BLaER1 treated with 17β-estradiol and CSF1 and Interleukin-3, amounts not matched to agents 10 nM and 100 nM (cell line): ENCODE data around the gene MYO18B.

Experiments
- H3K27ac ChIP-seq, 11 experiments: shearing (Covaris generic); formaldehyde crosslinking; 2 replicates each; pipeline ENCODE4 v1.8.1; 2022
- H3K27me3 ChIP-seq, 11 experiments: shearing (Covaris generic); formaldehyde crosslinking; 2 replicates each; pipeline ENCODE4 v1.8.1; 2022
- H3K36me3 ChIP-seq, 11 experiments: shearing (Covaris generic); formaldehyde crosslinking; 2 replicates each; pipeline ENCODE4 v1.8.1; 2022
- H3K4me1 ChIP-seq, 10 experiments: shearing (Covaris generic); formaldehyde crosslinking; 2 replicates each; pipeline ENCODE4 v1.8.1; 2022
- H3K4me2 ChIP-seq, 11 experiments: shearing (Covaris generic); formaldehyde crosslinking; 2 replicates each; pipeline ENCODE4 v1.8.1; 2022
- H3K4me3 ChIP-seq, 10 experiments: shearing (Covaris generic); formaldehyde crosslinking; 2 replicates each; pipeline ENCODE4 v1.8.1; 2022
- H3K9ac ChIP-seq, 11 experiments: shearing (Covaris generic); formaldehyde crosslinking; 2 replicates each; pipeline ENCODE4 v1.8.1; 2022
- H3K9me3 ChIP-seq, 11 experiments: shearing (Covaris generic); formaldehyde crosslinking; replicated peaks in 1 of 11; 2 replicates each; pipeline ENCODE4 v1.8.1; 2022
- H4K20me1 ChIP-seq, 11 experiments: shearing (Covaris generic); formaldehyde crosslinking; 2 replicates each; pipeline ENCODE4 v1.8.1; 2022
- Cebpa-rat ChIP-seq, 11 experiments: shearing (Covaris generic); IDR thresholded peaks; 2 replicates each; pipeline ENCODE4 v1.8.1; 2022

The MYO18B gene

DNA sequence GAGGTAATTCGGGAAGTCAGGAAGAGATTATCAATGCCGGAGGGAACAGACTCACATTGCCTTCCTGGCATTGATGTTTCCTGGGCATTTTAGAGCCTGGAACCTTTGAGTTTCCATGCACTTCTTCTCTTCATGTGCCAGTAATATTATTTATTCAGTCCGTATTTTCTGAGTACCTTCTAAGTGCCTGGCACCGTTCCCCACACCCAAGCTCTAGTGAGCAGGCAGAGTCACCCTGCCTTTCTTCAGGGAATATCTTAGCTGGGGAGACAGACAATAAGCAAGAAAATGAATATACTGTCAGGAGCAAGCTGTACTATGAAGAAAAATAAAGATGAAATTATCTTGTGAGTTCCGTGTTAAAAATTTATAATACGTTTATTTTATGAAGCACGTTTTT lies 291.1 kb downstream of the MYO18B start:
- H3K27ac ChIP-seq, result no peak overlapping the region
- no peak overlapping the region for H3K4me3 ChIP-seq
- peaks cover 0 to 2% (median under 1%) of the 10 kb centered on the region in 10 experiments; a peak in 11 of 20 replicates for H3K4me1 ChIP-seq
- peaks cover 25 to 35% (median 30%) of the 10 kb centered on the region in 11 experiments for H3K9me3 ChIP-seq
- peaks cover 0 to 8% (median 0%) of the 10 kb centered on the region in 11 experiments; a peak in 3 of 22 replicates for H3K36me3 ChIP-seq
- H4K20me1 ChIP-seq, result no peaks in the 10 kb centered on the region; a peak in 1 of 22 replicates
- no peak overlapping the region for H3K4me2 ChIP-seq
- no peak overlapping the region for H3K9ac ChIP-seq
- no peaks in the 10 kb centered on the region for H3K27me3 ChIP-seq
- TF ChIP-seq Cebpa-rat (IDR thresholded peaks at IDR 0.05), result no peak

DNA sequence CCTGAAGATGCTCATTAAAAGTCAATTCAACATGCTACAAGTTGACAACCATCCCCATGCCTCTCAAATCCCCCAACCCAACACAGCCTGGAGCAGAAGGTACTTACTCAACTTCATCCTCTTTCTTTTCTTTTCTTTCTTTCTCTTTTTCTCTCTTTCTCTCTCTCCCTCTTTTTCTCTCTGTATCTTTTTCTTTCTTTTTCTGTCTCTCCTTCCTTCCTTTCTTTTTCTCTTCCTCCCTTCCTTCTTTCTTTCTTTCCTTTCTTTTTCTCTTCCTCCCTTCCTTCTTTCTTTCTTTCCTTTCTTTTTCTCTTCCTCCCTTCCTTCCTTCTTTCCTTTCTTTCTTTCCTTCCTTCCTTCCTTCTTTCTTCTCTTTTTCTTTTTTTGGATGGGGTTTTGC lies 291.6 kb downstream of the MYO18B start:
- Histone ChIP-seq H3K9me3 (peaks cover 25 to 35% (median 30%) of the 10 kb centered on the region in 11 experiments), H3K27me3 (no peaks in the 10 kb centered on the region), H3K9ac (no peak overlapping the region), H3K4me3 (no peak overlapping the region), H3K4me2 (no peak overlapping the region), H3K4me1 (peaks cover 0 to 7% (median 6%) of the 10 kb centered on the region in 10 experiments; a peak in 13 of 20 replicates), H3K27ac (no peak overlapping the region), H3K36me3 (peaks cover 0 to 8% (median 0%) of the 10 kb centered on the region in 11 experiments; a peak in 3 of 22 replicates), H4K20me1 (no peaks in the 10 kb centered on the region; a peak in 1 of 22 replicates)
- TF ChIP-seq Cebpa-rat (IDR thresholded peaks at IDR 0.05), result no peak

DNA sequence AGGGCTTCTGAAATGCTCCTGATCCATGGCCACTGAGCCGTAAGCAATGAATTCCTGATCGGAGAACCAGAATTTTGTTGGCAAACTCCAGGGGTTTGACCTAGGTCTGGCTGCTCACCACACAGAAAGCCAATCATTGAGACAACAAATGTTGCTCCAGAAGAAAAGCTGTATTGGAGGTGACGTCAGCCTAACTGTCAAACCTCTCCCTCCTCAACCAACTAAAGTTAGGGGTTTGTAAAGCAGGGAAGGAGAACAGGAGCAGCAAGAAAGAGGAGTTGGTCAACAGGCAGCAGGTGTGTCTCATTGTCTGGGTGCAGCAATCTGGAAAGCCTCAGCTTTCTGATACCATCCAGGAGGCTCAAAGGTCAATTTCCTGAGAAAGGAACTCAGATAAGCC lies 293.5 kb downstream of the MYO18B start:
- Histone ChIP-seq H3K4me1 (peaks cover 0 to 13% (median 10%) of the 10 kb centered on the region in 10 experiments; a peak in 13 of 20 replicates), H3K27ac (no peak overlapping the region), H3K4me3 (no peak overlapping the region; a peak in 1 of 20 replicates), H3K9me3 (peaks cover 25 to 39% (median 30%) of the 10 kb centered on the region in 11 experiments), H3K36me3 (peaks cover 0 to 8% (median 0%) of the 10 kb centered on the region in 11 experiments; a peak in 3 of 22 replicates), H3K4me2 (no peak overlapping the region), H3K9ac (no peak overlapping the region), H3K27me3 (no peaks in the 10 kb centered on the region), H4K20me1 (no peaks in the 10 kb centered on the region; a peak in 1 of 22 replicates)
- TF ChIP-seq Cebpa-rat (IDR thresholded peaks at IDR 0.05), result no peak

DNA sequence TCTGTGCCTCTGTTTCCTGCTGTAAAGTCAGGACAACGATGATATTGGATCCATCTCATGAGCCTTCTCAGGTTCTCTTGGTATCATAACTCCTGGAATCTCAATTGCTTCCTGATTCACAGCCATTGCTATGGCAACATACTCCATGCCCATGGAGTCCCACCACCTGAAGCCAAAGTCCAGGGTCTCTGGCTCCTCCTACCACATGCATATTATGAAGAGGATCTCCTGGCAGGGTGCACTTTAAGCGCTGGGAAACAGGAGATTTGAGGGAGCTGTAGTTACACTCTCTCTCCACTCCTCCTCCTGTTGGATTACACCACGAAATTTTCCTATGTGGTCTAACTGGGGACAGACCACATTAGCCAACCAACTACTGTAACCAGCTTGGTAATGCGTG lies 296.4 kb downstream of the MYO18B start:
- peak overlapping the region in 8 of 11 experiments; percentile 37 to 53 (median 47); a peak in 15 of 22 replicates for H3K4me2 ChIP-seq
- H3K4me1 ChIP-seq, result peaks cover 0 to 13% (median 10%) of the 10 kb centered on the region in 10 experiments; a peak in 13 of 20 replicates
- no peak for TF ChIP-seq Cebpa-rat (IDR thresholded peaks at IDR 0.05)
- no peaks in the 10 kb centered on the region for H4K20me1 ChIP-seq
- no peak overlapping the region for H3K4me3 ChIP-seq
- no peaks in the 10 kb centered on the region for H3K27me3 ChIP-seq
- H3K9ac ChIP-seq, result no peak overlapping the region
- peaks cover 25 to 39% (median 30%) of the 10 kb centered on the region in 11 experiments for H3K9me3 ChIP-seq
- peaks cover 0 to 8% (median 0%) of the 10 kb centered on the region in 11 experiments; a peak in 3 of 22 replicates for H3K36me3 ChIP-seq
- H3K27ac ChIP-seq, result no peak overlapping the region

DNA sequence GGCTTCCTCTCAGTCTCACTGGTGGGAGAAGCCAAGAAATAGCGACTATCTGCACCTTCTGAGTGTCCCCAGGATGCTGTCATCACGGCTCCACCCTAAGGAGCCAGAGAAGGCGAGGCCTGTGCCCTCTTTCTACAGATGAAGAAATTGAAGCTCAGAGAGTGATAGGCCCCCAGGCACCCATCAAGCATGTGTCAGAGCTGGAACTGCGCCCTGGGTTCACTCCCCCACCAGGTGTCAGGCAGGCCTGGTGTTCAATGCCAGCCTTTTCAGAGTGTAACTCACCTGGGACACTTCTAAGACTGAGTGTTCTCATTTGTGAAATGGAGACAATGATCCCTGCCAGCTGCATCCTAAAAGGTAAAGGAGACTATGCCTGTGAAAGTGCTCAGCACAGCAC lies 299.9 kb downstream of the MYO18B start:
- Histone ChIP-seq H3K9ac (no peak overlapping the region), H3K4me1 (peaks cover 0 to 23% (median 11%) of the 10 kb centered on the region in 10 experiments; a peak in 13 of 20 replicates), H3K4me3 (no peak overlapping the region)

DNA sequence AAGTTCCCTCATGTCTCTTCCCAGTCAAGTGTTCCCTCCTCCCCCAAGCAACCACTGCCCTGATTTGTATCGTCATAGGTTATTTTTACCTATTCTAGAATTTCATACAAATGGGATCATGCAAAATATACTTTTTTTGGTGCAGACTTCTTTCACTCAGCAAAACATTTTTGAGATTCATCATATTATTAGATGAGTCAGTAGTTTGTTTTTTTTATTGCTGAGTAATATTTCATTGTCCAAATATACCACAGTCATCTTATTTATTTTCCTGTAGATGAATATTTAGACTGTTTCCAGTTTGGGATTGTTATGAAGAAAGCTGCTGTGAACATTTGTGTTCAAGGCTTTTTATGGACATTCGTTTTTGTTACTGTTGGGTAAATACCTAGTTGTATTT lies 301.0 kb downstream of the MYO18B start:
- H3K4me1 ChIP-seq, result peaks cover 0 to 23% (median 10%) of the 10 kb centered on the region in 10 experiments; a peak in 13 of 20 replicates
- H3K9ac ChIP-seq, result no peak overlapping the region
- H3K36me3 ChIP-seq, result no peaks in the 10 kb centered on the region
- no peak overlapping the region for H3K4me2 ChIP-seq
- no peaks in the 10 kb centered on the region for H4K20me1 ChIP-seq
- no peak overlapping the region for H3K4me3 ChIP-seq
- H3K9me3 ChIP-seq, result 0 out of 22 replicates have a peak, but pooled peaks cover 0 to 8% (median 0%) of the 10 kb centered on the region in 11 experiments
- H3K27me3 ChIP-seq, result no peaks in the 10 kb centered on the region
- no peak overlapping the region for H3K27ac ChIP-seq
- no peak for TF ChIP-seq Cebpa-rat (IDR thresholded peaks at IDR 0.05)

More for the DNA sequence above, 299.9 kb downstream of the MYO18B start:
- Histone ChIP-seq H3K36me3 (no peaks in the 10 kb centered on the region), H3K27me3 (no peaks in the 10 kb centered on the region), H3K27ac (no peak overlapping the region), H3K9me3 (peaks cover under 1 to 11% (median 6%) of the 10 kb centered on the region in 11 experiments; a peak in 17 of 22 replicates), H4K20me1 (no peaks in the 10 kb centered on the region), H3K4me2 (no peak overlapping the region)
- no peak for TF ChIP-seq Cebpa-rat (IDR thresholded peaks at IDR 0.05)

DNA sequence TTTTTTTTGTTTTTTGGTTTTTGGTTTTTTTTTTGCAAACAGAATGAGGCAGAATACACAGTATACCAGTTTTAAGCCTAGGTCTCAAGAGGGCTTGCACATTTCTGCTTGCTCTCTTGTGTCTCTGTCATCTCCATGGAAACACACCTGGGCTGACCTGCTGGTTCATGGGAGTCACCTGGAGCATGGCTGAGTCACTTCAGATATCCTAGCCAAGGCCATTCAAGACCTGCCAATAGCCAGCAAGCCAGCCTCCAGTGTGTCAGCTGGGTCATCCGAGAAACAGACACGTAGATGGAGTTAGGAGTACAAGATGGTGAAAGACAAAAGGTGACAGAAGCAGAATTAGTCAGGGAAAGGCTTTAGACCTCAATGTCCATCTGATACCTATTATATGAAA lies 303.1 kb downstream of the MYO18B start:
- H3K36me3 ChIP-seq, result no peaks in the 10 kb centered on the region
- TF ChIP-seq Cebpa-rat (IDR thresholded peaks at IDR 0.05), result no peak
- peaks cover 0 to 12% (median 0%) of the 10 kb centered on the region in 10 experiments; a peak in 2 of 20 replicates for H3K4me1 ChIP-seq
- H3K27me3 ChIP-seq, result no peaks in the 10 kb centered on the region
- H4K20me1 ChIP-seq, result no peaks in the 10 kb centered on the region
- no peak overlapping the region for H3K9ac ChIP-seq
- 0 out of 22 replicates have a peak, but pooled peaks cover 0 to 7% (median 0%) of the 10 kb centered on the region in 11 experiments for H3K9me3 ChIP-seq
- H3K4me2 ChIP-seq, result peak overlapping the region in 2 of 11 experiments; percentile 1 to 10; a peak in 1 of 22 replicates
- no peak overlapping the region for H3K4me3 ChIP-seq
- no peak overlapping the region for H3K27ac ChIP-seq

DNA sequence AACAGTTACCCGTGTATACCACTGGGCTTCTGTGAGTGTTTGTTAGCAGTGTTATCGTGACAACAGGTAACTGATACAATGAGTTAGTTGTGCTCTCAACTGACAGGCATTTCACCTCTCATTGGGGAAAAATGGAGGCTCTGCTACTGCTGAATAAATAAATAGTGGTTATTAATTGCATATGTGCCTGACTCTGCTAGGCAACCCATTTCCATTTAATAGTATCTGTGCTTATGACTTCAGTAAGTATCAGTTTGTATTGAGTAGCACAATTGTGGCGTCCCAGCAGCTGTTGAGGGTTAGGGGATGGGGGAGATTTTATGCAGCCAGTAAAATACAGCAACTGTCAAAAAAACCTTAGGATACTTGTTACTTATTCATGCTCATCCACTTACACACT lies 303.9 kb downstream of the MYO18B start:
- H3K4me1 ChIP-seq, result peaks cover 0 to 12% (median 0%) of the 10 kb centered on the region in 10 experiments; a peak in 2 of 20 replicates
- no peaks in the 10 kb centered on the region for H4K20me1 ChIP-seq
- no peak overlapping the region for H3K4me3 ChIP-seq
- no peak for TF ChIP-seq Cebpa-rat (IDR thresholded peaks at IDR 0.05)
- H3K4me2 ChIP-seq, result no peak overlapping the region
- no peak overlapping the region for H3K27ac ChIP-seq
- H3K9ac ChIP-seq, result no peak overlapping the region
- no peaks in the 10 kb centered on the region for H3K9me3 ChIP-seq
- no peaks in the 10 kb centered on the region for H3K36me3 ChIP-seq
- H3K27me3 ChIP-seq, result no peaks in the 10 kb centered on the region

DNA sequence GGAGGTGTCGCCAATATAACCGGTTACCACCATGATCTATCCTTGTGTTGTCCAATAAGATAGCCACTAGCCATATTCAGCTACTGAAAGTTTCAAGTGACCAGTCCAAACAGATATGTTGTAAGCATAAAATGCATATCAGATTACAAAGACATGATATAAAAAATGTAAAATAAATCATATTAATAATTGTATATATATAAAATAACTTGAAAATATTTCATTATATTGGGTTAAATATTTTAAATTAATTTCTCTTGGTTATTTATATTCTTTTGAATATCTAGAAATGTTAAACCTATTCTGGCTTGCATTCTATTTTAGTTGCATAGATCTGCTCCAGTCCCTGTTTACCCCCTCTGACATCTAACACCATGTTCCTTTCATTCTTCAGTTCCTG lies 305.5 kb downstream of the MYO18B start:
- no peak overlapping the region for H3K27ac ChIP-seq
- no peaks in the 10 kb centered on the region for H4K20me1 ChIP-seq
- H3K4me3 ChIP-seq, result no peak overlapping the region
- no peaks in the 10 kb centered on the region for H3K27me3 ChIP-seq
- no peaks in the 10 kb centered on the region for H3K36me3 ChIP-seq
- peaks cover 0 to 15% (median under 1%) of the 10 kb centered on the region in 10 experiments; a peak in 8 of 20 replicates for H3K4me1 ChIP-seq
- no peak overlapping the region for H3K9ac ChIP-seq
- no peaks in the 10 kb centered on the region for H3K9me3 ChIP-seq
- H3K4me2 ChIP-seq, result no peak overlapping the region
- TF ChIP-seq Cebpa-rat (IDR thresholded peaks at IDR 0.05), result no peak

DNA sequence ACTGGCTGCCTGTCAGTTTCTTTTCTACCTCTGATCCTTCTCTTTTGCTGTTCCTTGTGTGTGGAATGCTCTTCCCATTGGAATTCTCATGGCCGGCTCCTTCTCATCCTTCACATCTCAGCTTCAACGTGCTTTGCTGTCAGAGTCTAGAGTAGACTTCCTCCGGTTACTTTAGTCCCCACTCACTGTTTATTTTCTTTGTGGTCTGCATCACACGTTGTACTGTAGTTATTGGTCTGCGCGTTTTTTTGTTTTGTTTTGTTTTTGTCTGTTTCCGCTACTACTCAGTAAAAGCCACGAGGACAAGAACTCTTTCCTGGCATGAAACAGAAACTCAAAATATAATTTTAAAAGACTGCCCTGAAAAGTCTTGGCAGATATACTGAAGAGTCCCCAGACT lies 305.9 kb downstream of the MYO18B start:
- Histone ChIP-seq H3K36me3 (no peaks in the 10 kb centered on the region), H3K4me2 (no peak overlapping the region), H3K4me1 (peaks cover 0 to 19% (median 4%) of the 10 kb centered on the region in 10 experiments; a peak in 15 of 20 replicates), H4K20me1 (no peaks in the 10 kb centered on the region), H3K27ac (no peak overlapping the region), H3K27me3 (no peaks in the 10 kb centered on the region), H3K4me3 (no peak overlapping the region), H3K9me3 (no peaks in the 10 kb centered on the region), H3K9ac (no peak overlapping the region)
- TF ChIP-seq Cebpa-rat (IDR thresholded peaks at IDR 0.05), result no peak
